ENCODE measurements around the gene CRTC1.

CRTC1 gene

GRCh38 chr19:18780631-18781030 is 97.2 kb downstream of the CRTC1 start:
- in situ Hi-C loops (cut with MboI; ENCODE audit: low sequenced_read_pairs) = no loop called here

DNA sequence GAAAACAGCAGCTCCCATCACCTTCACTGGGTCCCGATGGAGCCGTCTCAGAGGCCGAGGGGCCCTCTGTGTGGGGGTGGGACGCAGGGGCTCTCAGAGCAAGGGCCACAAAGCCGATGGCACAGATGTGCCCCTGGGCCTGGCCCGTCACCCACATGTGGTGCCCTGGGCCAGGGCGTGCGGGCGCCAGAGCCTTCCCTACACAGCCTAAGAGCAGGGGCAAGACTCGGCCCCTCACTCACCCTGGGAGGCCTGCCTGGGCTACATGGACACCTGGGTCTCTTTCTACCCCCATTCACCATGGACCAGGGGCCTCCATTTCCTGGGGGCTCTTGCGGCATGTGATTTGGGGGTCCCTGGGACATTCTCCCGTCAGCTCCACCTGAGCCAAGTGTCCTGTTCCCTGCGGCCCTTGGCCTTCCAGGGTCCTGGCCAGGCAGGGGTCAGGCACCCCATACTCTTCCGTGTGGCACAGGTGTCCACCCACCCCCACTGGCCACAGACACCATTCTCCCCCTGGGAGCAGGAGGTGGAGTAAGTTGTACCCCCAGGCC is 97.6 kb downstream of the CRTC1 start:
- in situ Hi-C loops (cut with MboI; ENCODE audit: low sequenced_read_pairs) = no loop called here

DNA sequence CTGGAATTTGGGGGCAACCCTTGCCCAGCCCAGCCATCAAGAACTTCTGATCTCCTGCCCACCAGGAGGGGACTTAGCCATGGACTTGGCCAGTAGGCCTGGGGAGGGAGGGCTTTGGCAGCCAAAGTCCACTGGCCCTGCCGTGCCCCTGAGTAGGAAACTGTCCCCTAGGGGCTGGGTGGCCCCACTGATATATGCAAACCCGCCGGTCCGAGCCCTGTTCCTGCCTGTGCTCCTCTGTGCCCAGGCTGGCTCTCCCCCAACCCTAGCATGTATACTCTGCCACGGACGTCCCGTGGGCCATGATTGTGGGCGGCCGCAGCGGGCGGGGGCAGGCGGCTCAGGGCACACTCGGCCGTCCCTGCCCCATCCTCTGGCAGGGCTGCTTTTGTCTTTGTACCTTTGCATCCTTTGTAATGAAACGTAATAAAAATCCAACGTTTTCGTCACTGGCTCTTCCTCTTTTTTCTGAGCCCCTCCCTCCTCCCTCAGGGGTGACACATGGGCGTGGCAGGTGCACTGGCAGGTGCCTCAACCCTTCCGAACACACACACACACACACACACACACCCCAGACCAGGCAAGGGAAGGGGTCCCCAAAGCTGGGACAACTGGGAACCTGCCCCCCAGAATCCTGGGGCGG is 98.5 kb downstream of the CRTC1 start:
- in situ Hi-C loops (cut with MboI; ENCODE audit: low sequenced_read_pairs) = no loop called here

- in situ Hi-C loops (cut with MboI; ENCODE audit: low sequenced_read_pairs) = no loop called here
Measured at GRCh38 chr19:18782559-18783225, 99.2 kb downstream of the CRTC1 start.

DNA sequence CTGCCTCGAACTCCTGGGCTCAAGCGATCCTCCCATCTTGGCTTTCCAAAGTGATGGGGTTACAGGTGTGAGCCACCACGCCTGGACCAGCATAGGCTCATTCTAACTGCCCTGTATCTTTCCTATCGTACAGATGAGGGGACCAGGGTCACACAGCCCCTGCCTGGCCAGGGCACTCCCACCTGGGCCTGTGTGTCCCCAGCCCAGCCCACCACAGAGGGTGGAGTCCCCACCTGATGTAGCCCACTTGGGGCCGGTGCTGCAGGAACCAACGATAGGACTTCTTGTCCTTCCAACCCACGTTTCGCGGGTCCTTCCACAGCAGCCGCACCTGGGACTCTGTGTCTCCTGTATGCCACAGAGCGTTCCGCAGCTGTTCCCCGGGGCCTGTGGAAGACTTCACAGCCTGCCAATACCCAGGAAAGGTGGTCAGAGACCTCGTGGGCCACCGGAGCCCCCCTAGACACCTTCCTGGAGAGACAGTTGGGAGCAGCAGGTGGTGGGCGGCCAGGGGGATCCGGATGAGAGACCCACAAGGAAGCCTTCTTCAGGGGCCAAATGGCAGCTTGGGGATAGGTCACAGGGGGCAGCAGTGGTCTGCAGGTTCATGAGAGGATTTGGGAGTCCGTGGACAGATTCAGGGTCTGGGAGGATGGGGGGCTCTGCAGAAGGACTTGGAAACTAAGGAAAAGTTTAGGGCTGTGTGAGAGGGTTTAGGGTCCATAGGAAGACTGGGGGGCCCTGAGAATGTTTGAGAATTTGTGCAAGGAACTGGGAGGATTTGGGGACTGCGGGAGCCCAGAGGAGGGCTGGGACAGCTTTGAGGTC is 100.7 kb downstream of the CRTC1 start:
- in situ Hi-C loops (cut with MboI; ENCODE audit: low sequenced_read_pairs) = no loop called here

DNA sequence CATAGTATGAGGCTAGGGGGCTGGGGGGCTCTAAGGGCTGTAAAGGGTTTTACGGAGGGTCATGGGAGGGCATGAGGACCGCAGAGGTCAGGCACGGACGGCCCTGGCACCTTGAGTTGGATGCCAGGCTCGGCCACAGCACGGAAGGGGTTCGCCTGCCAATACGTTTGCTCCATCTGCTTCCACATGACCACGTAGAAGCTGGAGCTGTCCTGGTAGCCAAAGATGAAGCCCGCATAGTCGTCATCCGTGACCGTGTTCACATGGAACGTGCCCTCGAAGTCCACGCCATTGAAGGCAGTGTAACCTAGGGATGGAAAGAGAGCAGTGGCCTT is 101.3 kb downstream of the CRTC1 start:
- in situ Hi-C loops (cut with MboI; ENCODE audit: low sequenced_read_pairs) = no loop called here

DNA sequence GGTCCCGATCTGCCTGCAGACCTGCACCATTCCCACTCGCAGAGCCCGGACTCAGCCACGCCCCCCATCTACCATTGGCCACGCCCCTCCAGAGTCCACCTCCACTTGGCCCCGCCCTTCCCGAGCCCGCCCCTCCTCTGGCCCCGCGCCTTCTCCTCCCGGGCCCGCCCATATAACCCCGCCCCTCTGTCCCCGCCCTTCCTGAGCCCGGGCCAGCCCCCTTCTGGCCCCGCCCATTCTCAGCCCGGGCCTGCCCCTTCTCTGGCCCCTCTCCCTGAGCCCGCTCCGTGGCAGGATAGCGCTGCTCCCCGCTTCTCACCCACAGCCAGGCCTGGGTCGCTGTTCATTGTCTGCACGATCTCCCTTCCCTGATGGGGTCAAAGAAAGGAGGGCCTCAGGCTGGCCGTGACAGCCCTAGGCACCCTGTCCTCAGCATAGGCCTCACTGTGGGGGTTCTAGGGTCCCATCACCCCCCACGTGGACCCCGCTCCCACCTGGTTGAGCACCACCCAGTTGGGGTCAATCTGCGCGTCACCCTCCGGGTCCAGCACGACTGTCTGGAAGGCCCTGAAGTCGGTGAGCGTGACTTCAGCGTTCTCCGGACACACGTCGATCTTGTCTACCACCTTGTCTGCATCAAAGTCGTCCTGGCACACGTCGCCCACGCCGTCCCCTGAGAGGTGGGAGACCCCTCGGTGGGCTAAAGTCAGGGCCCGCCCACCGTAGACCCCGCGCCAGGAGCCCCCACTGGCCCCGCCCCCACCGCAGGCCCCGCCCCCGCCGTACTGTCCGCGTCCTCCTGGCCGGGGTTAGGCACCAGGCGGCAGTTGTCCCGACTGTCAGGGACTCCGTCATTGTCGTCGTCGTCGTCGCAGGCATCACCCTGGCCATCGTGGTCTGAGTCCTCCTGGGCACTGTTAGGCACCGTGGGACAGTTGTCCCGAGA is 102.0 kb downstream of the CRTC1 start:
- in situ Hi-C loops (cut with MboI; ENCODE audit: low sequenced_read_pairs) = no loop called here

DNA sequence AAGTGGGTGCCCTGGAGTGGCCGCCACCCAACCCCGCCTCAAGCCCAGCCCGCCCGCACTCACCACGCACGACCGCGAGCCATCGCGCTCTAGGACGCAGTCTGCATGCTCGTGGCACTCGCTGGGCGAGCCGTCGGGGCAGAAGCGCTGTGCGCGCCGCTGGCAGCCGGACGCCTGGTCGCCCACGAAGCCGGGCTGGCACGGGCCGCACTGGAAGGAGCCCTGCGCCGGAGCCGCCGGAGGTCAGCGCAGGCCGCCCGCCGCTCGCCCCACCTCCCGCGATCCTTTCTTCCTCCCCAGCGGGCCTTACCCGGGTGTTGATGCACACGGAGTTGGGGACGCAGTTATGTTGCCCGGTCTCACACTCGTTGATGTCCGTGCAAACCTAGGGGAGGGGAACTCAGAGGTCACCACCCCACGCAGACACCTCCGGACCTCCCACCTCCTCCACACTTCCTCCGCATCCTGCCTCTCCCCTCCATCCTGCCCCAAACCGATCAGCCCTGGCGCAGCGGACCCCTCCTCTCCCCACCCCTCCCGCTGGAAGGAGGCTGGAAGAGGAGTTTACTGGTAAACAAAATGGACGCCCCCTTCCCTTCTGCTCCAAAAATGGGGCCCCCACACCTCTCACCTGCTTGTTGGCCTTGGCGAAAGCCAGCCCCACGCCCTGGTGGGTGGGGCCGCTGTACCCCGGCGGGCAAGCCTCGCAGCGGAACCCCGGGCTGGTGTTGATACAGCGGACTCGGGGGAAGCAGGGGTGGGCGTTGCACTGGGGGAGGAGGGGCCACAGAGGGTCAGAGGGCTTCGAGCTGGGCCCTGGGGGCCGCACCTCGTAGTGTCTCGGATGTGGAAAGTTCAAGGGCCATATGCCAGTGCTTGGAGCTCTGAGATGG is 105.3 kb downstream of the CRTC1 start:
- in situ Hi-C loops (cut with MboI; ENCODE audit: low sequenced_read_pairs) = no loop called here

GRCh38 chr19:18789422-18789869 is 106.0 kb downstream of the CRTC1 start:
- in situ Hi-C loops (cut with MboI; ENCODE audit: low sequenced_read_pairs) = no loop called here

DNA sequence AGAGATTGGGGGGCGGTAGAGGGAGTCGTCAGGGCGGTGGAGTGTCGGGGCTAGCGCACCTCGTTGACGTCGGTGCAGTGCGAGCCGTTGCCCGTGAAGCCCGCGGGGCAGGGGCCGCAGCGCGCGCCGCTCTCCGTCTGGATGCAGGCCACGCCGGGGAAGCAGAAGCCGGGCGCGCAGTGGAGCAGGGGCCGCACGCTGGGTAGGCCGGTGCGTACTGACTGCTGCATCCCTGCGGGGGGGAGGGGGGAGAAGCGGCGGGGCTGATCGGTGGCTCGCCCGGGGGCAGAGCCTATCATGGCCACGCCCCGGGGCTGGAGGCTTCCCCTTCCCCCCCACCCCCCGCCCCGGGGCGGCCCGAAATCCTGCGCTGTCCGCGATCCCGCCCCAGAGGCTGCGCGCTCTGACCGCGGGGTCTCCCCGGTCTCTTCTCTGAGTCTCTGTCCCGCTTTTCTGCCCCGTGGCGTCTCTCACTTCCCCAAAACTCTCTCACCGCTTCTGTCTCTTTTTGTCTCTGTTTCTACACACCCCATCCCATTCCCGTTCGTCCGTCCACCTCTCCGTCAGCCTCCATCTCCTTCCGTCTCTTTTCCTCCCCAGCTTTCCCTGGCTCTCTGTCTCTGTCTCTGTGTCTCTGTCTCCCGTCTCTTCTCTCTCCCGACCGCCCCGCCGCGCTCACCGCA is 106.5 kb downstream of the CRTC1 start:
- in situ Hi-C loops (cut with MboI; ENCODE audit: low sequenced_read_pairs) = no loop called here

GRCh38 chr19:18790566-18791314 is 107.3 kb downstream of the CRTC1 start, which contains the start of gene COMP:
Gene COMP (minus strand): TSS chr19:18791305. CDS start chr19:18791269, 36 bp downstream.
- in situ Hi-C loops (cut with MboI; ENCODE audit: low sequenced_read_pairs) = no loop called here

DNA sequence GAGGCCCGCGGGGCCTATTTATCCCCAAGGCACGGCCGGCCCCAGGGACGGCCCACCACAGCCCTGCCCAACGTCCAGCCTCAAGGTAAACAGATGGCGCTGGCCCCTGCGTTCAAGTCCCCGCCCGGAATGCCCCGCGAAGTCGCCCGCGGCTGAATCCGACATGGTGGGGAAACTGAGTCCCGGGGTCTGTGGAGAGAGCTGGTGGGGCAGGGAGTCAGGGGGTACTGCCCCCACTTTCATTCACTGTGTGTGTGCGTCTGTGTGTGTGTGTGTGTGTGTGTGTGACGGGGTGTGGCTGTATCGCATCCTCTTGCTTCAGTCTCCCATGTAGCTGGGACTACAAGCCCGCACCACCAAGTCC is 107.8 kb downstream of the CRTC1 start:
- in situ Hi-C loops (cut with MboI; ENCODE audit: low sequenced_read_pairs) = no loop called here

DNA sequence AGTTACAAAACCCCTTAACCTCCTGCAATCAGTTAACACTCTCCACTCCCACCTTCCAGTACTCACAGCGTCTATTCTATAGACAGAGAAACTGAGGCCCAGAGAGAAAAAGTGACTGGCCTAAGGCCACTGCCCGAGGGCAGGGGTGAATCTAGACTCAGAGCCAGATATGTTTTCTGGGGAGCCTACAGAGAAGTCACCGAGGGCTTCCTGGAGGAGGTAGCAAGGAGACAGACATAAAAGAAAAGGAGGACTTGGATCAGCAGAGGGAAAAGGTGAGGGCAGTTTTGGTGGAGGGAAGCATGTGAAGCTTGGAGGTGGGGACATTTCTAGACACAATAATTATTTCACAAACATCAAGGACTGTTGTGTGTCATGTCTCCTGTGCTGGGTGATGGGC is 109.2 kb downstream of the CRTC1 start:
- in situ Hi-C loops (cut with MboI; ENCODE audit: low sequenced_read_pairs) = no loop called here

DNA sequence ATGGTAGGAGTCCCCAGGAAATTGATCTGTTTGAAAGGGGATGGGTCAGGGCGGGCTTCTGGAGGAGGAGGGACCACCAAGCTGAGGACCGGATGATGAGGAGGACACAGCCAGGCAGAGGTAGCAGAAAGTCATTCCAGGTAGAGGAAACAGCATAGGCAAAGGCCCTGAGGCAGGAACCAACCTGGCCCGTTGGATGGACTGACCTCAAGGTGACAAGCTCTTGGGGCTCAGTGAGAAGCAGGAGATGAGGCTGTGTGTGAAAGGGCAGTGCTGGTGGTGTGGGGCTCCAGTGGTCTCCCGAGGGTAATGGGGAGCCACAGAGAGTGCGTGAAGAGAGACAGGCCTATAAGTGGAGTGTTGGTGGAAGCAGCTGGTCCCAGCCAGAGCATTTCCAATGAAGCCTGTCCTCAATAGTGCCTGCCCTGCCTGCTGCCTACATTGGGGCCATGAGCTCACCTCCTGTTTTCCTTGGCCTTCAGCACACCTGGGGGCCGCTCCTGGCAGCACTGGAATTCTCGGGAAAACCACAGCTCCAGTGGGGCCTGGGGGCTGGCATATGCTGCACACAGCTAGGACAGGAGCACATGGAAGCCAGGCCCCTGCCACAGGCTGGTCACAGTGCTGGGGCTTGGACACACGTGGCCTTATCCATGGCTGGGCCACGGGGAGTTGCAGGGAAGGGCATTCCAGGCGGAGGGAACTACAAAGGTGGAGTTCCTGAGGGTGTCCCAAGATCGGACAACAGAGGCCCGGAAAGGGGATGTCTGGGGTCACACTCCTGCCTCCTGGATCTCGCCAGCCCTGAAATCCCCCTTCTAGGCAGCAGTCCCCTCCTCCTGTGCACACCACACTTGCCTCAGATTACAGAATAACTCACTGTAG is 109.9 kb downstream of the CRTC1 start:
- in situ Hi-C loops (cut with MboI; ENCODE audit: low sequenced_read_pairs) = no loop called here

- in situ Hi-C loops (cut with MboI; ENCODE audit: low sequenced_read_pairs) = no loop called here
Measured at GRCh38 chr19:18794029-18794313, 110.5 kb downstream of the CRTC1 start.

- in situ Hi-C loops (cut with MboI; ENCODE audit: low sequenced_read_pairs) = no loop called here
Measured at GRCh38 chr19:18794692-18795091, 111.2 kb downstream of the CRTC1 start.

DNA sequence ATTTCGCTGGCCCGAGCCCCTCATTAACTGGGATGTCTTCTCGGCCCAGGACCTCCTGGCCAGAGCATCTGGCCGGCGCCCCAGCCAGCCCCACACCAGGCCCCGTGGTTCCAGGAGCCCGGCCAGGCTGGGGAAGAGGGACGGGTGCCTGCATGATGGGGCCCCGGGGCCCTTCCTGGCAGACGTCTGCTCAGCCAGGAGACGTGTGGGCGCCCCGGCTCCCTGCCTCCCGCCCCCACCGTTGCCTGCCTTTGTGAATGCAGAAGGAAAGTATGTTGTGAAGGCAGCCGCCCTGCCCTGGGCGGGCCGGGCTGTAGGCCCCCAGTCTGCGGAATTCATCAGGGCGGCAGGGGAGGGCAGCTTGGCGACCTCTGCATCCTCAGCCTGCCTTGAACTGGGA is 112.1 kb downstream of the CRTC1 start:
- in situ Hi-C loops (cut with MboI; ENCODE audit: low sequenced_read_pairs) = no loop called here

DNA sequence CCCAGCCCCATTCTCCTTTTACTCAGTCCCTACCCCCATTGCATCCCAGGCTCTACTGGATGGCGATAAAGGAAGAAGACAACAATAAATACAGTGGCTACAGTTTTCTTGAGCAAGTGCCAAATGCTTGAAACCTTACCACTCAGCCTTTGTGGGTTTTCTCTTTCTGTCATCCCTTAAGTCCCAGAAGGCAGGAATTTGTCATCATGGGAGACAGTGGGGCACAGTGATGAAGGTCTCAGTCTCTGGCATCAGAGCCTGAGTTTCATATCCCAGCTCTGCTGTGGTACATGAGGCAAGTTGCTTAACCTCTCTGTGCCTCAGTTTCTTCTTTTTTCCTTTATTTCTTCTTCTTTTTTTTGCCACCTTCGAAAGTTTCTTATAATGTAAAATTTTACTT is 112.8 kb downstream of the CRTC1 start:
- in situ Hi-C loops (cut with MboI; ENCODE audit: low sequenced_read_pairs) = no loop called here

Measured in HL-60/S4 treated with retinoic acid at 250 ng/mL for 4 days and 3 days (cell line).